Stimulated activated CD4-positive, alpha-beta T cell treated with anti-CD3 and anti-CD28 coated beads, Interleukin-4, amount 100 ng/mL, for 48 hours (primary cell): Measurements from ENCODE around the gene COA8.

Experiments used
- DNase-seq, 2 donors: peaks; one replicate each; pipeline ENCODE4 v3.0.0-alpha.2; 2020; ENCODE audit warnings: low read depth in 2 of 2

The COA8 gene, protein sequence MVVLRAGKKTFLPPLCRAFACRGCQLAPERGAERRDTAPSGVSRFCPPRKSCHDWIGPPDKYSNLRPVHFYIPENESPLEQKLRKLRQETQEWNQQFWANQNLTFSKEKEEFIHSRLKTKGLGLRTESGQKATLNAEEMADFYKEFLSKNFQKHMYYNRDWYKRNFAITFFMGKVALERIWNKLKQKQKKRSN

DNA sequence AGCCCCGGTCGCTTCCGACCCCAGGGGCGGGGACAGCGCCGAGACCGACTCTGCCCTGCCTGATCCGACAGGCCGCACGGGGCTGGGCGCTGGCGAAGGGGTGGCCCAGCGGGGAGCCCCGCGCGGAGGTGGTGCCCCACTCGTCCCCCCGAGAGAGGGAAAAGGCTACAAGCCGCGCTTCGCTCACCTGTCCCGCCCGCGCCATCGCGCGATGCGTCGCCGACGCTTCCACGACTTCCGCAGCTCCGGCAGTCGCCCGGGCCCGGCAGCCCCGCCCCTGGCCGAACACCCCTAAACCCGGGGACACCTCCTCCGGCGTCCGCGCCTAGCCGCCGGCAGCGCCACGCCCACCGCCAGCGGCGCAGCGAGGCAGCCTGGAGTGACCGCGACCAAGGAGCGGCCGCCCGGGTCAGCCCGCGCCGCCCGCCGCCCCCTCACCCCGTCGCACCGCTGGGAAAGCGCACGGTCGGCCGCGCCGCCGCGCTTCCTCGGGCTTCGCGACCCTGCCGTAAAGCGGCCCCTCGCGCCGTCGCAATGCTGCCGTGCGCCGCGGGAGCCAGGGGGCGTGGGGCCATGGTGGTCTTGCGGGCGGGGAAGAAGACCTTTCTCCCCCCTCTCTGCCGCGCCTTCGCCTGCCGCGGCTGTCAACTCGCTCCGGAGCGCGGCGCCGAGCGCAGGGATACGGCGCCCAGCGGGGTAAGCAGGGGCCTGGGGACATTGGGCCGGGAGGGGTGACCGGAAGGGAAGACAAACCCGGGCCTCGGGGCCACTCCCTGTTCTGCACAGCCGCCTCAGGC, at the start of gene COA8, which contains the start of gene BAG5:
Gene COA8, plus strand, starts transcription at position 532 of the 797 bp plus-strand sequence. Its CDS starts 42 bp downstream, at position 574.
Gene BAG5, minus strand, starts transcription at position 229 of the 797 bp plus-strand sequence. CDS start 1,493 bp downstream, outside the sequence.
- DNase-seq: peak; percentile 81 to 86

DNA sequence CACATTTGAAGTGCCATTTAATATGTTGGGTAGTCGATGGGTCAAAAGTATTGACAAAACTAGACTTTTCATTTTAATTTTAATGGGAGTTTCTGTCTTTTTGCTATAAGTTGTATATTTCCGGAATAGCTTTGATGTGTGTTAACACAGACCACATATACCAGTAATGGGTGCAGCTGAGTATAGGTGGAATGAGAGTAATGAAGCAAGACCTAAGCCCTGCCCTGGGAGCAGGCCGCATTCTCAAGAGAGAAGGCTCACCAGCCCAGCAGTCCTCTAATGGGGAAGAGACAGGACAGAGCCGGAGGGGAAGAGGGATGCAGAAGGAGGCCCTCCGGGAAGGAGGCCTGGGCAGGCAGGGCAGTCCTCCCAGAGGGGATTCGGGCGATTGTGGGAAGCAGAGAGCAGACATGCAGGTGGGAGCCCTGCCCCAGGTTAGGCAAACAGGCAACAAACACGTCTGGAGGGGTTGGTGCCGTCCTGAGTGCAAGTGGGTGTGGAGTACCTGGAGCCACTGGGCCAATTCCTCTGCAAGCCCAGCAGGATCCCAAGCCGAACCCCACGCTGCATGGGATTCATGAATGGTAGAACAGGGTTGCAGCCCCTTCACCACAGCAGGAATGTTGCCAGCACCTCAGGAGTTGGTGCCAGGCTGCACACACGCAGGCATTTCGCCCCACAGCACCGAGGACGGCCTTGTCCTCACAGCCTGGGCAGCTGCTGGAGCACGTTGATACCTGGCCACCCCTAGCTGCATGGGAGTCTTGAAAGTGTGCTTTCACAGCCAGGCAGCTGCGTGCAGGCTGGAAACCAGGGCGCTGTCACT, 48.0 kb upstream of the COA8 start:
- DNase-seq: no peak

DNA sequence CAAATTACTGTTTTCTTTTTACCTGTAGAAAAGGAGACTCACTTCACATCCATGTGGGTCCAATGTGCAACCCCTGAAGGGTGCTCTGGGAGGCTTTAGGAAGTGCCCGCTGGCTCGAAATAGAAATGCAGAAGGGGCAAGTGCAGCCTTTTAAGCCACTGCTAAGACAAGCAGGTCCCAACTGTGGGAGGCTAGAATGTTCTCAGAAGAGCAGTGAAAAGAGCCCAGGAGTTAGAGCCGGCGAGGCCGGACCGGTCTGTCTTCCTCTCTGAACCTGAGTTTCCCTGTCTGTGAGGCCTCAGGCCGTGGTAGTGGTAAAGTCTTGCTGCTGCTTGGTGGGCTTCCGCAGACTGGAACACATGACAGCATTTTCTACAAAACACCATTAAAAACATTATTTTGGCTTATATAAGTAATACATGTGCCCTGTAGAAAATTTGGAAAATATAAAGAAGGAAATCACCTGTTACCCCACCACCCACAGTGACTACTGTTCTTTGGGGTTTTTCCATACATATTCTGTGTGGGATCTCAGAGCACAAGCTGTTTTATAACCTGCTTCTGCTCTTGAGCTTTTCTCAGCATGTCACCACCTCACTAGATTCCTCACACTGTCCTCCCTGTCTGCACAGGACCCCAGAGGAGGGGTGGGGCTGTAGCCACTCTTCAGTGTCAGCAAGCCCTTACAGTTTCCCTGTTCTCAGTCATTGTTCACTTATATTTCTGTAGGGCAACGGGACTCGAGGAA, 46.2 kb upstream of the COA8 start:
- no peak for DNase-seq

DNA sequence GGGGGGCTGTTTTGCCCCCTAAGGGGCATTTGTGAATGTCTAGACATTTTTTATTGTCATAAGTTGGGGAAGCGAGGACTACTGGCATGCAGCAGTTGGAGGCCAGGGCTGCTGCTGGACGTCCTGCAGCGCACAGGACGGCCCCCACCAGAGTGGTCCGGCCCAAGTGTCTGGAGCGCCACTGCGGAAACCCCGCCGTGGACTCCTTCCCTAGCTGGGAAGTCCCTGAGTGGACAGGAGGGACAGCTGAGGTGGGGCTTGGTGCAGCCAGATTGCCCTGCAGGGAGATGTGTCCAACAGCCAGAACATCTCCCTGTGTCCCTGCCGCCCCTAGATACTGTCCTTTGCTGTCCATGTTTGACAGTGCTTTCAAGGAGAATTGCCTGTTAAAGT, 45.6 kb upstream of the COA8 start:
- DNase-seq: no peak

DNA sequence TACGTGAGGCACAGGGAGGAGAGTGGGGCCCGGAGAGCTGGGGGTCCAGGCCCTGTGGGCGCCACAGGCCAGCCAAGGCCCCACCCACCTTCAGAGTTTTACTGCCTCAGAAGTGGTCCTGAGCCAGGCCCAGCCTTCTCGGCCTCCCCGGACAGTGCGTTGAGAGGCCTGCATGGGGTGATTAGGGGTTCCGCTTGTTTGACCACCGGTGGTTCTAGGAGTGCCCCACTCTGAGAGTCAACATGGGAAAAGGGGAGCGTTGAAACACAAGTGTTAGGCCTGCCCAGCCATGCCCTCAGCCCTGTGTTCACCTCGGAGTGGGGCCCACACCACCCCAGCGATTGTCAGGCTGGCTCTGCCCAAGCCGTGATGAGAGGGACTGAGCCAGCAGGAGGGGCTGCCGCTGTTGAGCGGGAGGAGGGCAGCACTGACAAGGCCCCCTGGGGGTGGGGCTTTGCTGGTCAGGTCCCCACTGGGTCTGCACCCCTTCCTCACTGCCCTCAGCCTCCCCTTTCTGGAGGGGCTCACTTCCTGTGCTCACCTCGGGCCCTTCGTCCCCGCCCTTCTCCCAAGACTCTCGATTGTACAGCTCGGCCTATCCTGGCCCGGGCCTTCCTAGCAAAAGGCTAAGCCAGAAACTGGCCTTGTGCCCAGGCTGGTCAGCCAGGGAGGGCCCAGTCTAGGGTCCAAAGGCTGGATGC, 44.9 kb upstream of the COA8 start:
- DNase-seq: no peak

DNA sequence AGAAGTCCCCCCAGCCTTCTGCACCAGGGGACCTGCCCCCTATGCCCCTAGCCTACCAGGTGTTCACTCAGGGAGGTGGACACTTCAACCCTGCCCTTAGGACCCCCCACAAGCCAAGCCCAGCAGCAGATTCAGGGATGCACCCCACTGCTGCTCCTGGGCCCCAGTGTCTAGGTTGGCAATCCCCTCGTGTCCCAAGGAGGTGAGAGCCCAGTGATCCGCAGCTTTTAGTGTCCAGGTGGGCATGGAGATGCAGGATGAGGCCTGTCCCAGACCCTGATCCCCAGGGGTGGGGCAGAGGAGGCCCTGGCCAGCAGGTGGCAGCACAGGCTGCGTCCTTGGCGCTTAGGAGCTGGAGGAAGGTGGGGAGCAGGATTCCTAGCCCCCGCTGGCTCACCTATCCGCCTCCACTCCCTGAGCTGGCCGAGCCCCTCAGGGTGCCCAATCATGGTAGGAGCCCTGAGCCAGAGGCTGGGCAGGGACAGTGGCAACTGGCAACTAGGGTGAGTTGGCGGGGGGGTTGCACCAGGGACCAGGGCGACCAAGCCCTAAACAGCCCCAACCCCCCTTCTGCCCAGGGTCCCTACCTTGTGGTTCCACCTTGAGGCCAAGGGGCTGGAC, 44.2 kb upstream of the COA8 start:
- peak; percentile 49 to 61 for DNase-seq

DNA sequence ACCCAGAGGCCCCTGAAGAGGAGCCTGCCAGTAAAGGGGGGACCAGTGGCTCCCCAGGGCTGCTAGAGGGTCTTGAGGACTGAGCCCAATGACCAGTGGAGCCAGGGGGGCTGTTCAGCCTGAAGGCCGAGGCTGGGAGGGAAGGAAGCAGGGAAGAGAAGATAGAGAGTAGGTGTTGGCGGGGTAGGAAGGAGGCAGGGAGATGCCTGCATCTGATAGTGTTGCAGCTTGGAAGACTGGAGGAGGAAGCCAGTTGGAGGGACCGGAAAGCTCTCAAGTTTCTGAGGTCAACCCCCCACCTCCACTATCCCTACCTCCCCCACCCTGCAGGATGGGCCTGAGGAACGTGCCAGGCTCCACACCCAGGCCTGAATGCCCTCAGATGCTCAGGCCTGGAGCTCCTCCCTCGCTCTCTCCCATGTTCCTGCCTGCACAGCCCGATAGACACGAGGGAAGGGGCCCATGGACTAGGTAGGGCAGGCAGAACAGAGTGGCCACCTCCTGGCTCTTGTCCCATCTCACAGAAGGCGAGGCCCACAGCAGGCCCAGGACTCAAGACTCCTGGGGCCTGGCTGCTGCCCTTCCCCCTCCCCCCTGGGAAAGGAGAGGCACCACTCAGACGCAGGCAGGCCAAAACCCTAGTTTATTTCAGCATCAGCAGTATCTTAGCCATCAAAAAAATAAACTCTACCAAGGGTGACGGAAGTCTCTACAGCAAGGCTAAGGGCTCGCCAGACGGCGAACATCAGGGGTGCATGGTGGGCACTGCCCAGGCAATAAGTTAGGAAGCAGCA, 43.5 kb upstream of the COA8 start:
- DNase-seq: no peak

DNA sequence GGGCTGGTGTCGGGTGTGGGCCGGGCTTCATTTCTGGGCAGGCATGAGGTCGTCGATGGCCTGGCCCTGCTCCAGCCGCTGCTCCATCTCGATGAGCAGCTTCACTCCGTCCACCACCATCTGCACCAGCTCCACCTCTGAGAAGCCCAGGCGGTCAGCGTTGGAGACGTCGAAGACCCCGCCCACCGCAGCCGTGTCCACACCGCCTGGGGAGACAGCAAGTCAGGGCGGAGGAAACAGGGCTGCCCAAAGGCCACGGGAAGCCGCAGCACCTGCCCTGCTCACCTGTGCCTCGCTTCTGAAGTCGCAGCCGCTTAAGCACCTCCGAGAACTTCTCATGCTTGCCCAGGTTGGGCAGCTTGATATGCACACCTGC, 42.9 kb upstream of the COA8 start:
- DNase-seq: no peak

DNA sequence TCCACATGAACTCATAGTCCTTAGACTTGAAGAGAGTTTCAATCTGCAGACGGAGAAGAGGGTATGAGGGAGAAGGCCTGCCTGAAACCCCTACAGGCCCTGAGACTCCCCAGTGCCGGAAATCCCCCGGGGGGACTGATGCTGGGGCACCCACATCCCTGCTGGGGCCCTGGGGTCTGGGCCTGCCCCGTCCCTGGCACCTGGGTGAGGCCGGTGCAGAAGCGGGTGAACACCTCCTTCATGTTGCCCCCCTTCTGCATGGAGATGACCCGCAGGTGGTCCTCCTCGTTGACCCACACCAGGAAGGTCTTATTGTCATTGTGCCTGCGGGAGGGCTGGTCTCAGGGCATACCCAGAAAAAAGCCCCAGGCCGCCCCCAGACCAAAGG, 42.5 kb upstream of the COA8 start:
- DNase-seq: no peak

DNA sequence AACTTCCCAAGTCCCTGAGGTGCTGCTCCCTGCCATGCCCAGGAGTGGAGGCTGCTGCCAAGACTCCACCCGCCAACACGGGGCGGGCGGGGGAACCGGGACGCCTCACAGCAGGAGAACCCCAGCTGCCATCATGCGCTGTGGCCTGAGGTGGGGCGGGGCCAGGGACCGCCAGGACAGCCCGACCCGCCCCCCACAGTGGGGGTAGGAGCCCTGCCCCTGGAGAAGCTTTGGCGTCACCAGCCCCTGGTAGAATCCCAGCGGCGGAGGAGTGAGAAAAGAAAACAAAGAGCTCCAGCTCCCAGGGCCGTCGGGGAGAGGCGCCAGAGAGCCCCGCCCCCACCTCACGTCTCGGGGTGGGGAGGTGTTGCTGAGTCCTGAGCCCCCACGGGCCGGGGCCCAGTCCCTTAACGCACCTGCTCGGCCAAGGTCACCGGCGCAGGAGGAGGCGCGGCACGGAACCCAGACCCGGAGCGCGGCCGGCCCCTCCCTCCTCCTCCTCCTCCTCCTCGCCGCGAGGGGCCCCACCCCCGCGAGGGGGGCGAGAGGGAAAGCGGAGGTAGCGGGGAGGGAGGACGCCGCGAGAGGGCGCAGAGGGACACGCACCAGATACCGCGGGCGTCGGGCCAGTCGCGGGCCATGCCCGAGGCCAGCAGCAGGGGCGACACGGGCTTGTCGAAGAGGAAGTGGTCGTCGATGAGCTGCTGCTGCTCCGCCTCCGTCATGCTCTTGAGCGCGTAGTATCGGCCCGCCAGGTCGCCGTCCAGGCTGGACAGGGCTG, 41.9 kb upstream of the COA8 start:
- peak; percentile 34 to 36 for DNase-seq

DNA sequence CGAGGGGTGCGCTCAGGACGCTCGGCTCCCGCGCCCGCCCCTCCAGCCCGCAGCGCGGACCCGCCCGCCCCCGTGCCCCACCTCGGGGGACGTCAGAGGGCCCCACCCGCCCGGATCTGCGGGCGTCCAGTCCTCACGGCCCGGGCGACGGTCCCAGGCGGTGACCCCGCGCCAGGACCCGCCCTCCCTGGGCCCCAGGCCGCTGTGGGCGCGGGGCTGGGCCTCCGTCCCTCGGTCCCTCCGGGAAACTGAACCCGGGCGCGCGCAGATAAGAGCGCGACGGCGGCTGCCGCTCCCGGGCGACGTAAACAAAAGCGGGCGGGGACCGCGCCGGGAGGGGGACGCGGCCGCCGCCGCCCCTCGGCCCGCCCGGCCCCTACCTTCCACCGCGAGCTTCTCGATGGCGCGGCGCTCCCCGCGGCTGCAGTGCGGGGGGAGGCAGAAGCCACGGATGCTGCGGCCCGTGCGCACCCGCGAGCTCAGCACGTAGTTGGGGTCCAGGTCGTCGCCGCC, 41.3 kb upstream of the COA8 start:
- no peak for DNase-seq

DNA sequence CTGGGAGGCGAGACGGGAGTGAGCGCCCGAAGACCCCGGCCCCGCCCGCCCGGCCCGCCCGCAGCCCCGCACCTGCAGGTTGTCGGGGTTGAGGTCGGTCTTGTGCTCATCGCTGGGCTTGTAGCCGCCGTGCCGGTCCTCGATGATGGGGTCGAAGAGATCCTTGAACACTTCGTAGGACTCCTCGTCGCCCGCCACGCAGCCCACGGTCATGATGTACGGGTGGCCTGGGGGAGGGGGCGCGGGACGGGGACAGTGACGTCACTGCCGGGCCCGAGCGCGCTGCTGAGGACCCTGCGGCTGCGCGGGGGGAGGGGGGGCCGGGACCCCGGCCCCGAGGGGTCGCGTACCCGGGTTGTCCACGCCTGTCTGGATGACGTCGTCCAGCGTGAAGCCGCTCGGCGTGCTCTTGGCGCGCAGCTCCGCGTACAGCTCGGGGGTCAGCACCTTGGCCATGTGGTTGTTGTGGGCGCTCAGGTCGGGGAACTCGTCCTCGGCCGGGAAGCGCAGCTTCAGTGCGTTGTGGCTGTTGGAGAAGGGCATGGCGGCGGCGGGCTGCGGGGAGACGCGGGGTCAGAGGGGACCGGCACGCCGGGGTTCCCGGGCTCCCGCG, 40.7 kb upstream of the COA8 start:
- DNase-seq: no peak

DNA sequence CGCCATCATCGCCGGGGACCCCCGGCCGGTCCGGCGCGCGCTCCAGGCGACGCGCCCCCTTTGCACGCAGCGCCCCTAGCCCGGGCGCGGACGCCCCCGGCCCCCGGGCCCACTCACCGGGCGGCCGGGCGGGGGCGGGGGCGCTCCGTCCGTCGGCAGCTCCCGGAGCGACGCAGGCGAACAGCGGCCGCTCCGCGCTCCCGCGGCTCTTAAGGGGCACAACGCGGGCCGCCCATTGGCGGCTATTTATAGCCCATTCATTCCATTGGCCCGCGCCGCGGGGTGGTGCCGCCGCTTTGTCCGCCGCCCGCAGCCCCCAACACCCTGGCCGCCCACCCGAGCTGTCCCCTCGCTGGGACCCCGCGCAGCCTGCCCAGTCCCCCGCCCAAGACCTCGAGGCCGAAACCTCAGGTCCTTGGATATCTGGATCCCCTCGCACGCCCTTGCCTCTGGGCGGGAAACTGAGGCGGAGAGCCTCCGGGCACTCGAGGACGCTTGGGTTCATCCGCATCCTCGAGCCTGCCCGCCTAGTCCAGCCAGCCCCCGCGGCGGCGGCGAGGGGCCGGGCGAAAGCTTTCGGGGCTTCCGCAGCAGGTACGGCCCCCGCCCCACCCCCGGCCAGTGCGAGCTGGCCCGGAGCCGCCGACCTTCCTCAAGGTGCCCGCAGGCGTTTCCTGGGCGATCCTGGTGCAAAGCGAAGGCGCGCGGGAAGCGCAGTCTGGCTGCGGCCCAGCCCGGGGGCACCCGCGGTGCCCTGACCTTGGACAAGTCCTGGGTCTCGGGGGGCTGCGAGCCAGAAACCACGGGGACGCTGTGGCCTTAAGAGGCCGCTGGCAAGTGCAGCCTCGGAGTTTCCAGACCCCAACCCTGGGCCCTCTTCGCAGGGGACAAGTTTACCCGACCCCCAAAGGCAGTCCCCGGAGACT, 39.8 kb upstream of the COA8 start, which contains the start of gene CKB:
Gene CKB, minus strand, starts transcription at position 182 of the 926 bp plus-strand sequence. CDS start 337 bp downstream, outside the sequence.
- no peak for DNase-seq

DNA sequence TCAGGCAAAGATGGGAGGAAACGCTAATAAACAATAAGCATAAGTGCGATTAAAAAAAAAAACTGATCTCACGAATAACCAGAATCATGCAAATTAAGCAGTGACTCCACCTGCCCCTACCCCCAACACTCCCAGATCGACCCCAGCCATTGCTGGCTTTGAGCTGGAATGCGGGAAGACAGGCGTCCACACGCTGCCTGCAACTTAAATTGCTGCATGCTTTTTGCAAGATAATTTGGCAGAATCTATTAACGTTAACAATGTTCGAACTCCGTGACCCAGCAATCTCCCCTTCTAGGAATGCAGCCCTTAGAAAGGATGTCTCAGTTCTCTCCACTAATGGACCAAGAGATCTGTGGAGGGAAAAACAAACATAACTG, 39.2 kb upstream of the COA8 start:
- no peak for DNase-seq

DNA sequence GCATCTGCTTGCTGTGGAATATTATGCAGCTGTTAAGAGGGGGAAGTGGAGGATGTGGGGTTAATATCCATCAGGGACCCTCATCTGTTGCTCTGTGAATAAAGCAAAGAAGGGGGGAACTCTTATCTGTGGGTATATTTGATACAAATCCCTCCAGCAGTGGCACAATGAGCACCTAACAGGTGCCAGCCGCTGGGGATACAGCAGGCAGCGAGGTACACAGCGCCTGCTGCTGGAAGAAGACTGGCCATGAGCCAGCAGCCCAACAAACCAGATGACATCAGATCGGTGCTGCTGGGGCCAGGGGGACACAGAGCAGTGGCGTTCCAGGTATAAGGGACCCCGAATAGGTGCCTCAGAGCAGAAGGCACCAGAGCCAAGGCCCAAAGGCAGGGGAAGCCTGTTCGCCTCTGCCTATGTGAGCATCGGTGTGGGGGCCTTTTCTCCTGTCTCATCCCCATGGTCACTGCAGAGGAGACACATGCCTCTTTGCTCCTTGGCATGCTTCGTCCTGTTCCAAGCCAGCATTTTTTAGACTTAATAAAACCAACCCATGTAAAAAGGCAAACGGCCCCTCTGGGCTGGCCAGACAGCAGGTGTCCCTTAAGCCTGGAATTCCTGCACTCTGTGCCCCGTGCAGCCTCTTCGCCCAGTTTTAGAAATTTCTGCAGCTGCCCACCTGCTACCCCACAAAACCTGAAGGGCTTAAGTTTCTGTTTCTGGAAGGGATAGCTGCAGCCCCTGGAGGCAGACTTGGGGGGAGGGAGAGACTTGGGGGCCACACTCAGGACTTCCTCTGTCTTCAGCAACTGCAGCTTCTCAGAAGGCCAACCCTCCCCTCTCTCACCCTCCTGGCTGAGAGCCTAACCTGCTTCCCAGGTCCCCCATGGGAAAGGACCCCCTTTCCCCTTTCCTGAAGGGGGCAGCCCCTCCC, 38.5 kb upstream of the COA8 start:
- no peak for DNase-seq
